Measurements from ENCODE around the gene WDR55. TPM values are rescaled to one million over a fixed set of nuclear protein-coding genes. Genes with fewer than 3 reads are reported as not detected.

Gene WDR55
- total and polyA plus RNA-seq, 10 of the 15 experiments (the other 5 are each of a cell fraction or from before 2014, with no cell fraction given), result 3.4 to 27.8 (median 20.3) TPM

- TF ChIP-seq ZNF592 (IDR thresholded peaks at IDR 0.05) (no peak), SREBF2 (IDR thresholded peaks at IDR 0.05; ENCODE audit: low read length) (peak; percentile 43; the same call in 1 of the 2 replicates), EZH2 (IDR thresholded peaks at IDR 0.05; ENCODE audit: borderline replicate concordance, control insufficient read depth, low read depth, low read length) (no peak), POU2F2 (IDR thresholded peaks at IDR 0.05; ENCODE audit: borderline replicate concordance, low read depth, low read length) (peak; percentile 79; the same call in 2 of the 3 replicates), IRF4 (IDR thresholded peaks at IDR 0.05; ENCODE audit: low read depth, low read length) (no peak), SUZ12 (IDR thresholded peaks at IDR 0.05; ENCODE audit: unreplicated experiment) (no peak), RCOR1 (conservative IDR thresholded peaks at IDR 0.05; ENCODE audit: low read depth, low read length) (0 out of 2 replicates have a peak, but pooled peaks have one; percentile 27), ZNF384 (IDR thresholded peaks at IDR 0.05; ENCODE audit: borderline replicate concordance, low read depth, low read length) (no peak), ZNF622 (IDR thresholded peaks at IDR 0.05) (no peak), SMC3 (IDR thresholded peaks at IDR 0.05; ENCODE audit: borderline replicate concordance, low read length) (no peak), CREB1 (IDR thresholded peaks at IDR 0.05; ENCODE audit: low read depth) (peak; percentile 69; the same call in 1 of the 2 replicates), ZBTB4 (CRISPR knock-in tag; IDR thresholded peaks at IDR 0.05) (no peak), SIN3A (IDR thresholded peaks at IDR 0.05; ENCODE audit: low read depth, low read length) (peak; percentile 30; the same call in 1 of the 2 replicates), PBX3 (IDR thresholded peaks at IDR 0.05; ENCODE audit: insufficient replicate concordance, low read depth, low read length) (peak; percentile 19), ZBTB33 (IDR thresholded peaks at IDR 0.05) (no peak), CEBPB (IDR thresholded peaks at IDR 0.05; ENCODE audit: borderline replicate concordance in 1 of 2, low read depth in 2 of 2, low read length in 2 of 2) (no peak), EGR1 (IDR thresholded peaks at IDR 0.05; ENCODE audit: borderline replicate concordance in 1 of 2, low read depth in 2 of 2, low read length in 2 of 2) (peak in 1 of 2 experiments; percentile 54; a peak in 1 of 3 replicates)
Observed at GRCh38 chr5:140690941-140691924, 26.5 kb downstream of the WDR55 start, which contains the start of the genes HARS1 and HARS2 (continued).

All from GM12878 (cell line).